Ovary (tissue), 3 donors: ENCODE measurements around the gene CCDC14.

Experiments
- POLR2A ChIP-seq: fragments of 450-650 bp; IDR thresholded peaks from one replicate; pipeline ENCODE4 v1.6.1; 2017; ENCODE audit warnings: antibody characterized with exemption, mild to moderate bottlenecking, moderate library complexity
- TF ChIP-seq, protein P1 (sequence below), 3 donors: fragments of 450-650 bp in 2 of 3; fragments of 200-600 bp in 1 of 3; IDR thresholded peaks; one replicate each; pipeline versions ENCODE4 v1.5.1 to v1.8.0; 2016 to 2022; ENCODE audit warnings: antibody characterized with exemption in 3 of 3, mild to moderate bottlenecking in 1 of 3
- donor health status: DM: no; HTN: no; CAD: no.

DNA sequence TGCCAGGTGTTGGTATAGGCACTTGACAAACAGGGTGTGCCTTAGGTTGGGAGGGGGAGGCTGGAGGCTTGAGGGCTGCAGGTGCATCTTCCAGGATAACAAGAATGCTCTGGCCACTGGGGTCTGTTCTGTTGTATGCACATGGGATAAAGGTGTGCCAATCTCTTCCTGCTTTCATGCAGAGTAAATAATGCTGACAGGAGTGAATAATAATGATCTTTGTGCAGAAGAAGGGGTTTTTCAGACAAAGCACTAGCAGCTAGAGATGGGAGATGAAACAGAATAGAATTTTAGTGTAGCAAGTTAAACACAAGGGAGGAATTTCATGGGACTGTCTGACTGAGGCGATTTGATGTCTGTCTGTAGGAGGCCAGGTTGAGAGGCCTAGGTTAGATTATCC is 32.8 kb upstream of the CCDC14 start:
- TF ChIP-seq POLR2A: no peak
- TF ChIP-seq, protein P1, sequence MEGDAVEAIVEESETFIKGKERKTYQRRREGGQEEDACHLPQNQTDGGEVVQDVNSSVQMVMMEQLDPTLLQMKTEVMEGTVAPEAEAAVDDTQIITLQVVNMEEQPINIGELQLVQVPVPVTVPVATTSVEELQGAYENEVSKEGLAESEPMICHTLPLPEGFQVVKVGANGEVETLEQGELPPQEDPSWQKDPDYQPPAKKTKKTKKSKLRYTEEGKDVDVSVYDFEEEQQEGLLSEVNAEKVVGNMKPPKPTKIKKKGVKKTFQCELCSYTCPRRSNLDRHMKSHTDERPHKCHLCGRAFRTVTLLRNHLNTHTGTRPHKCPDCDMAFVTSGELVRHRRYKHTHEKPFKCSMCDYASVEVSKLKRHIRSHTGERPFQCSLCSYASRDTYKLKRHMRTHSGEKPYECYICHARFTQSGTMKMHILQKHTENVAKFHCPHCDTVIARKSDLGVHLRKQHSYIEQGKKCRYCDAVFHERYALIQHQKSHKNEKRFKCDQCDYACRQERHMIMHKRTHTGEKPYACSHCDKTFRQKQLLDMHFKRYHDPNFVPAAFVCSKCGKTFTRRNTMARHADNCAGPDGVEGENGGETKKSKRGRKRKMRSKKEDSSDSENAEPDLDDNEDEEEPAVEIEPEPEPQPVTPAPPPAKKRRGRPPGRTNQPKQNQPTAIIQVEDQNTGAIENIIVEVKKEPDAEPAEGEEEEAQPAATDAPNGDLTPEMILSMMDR (IDR thresholded peaks at IDR 0.05): no peak
